Lower leg skin (tissue), 4 donors: ENCODE results near the gene CPAMD8. TPM values are rescaled to one million over a fixed set of nuclear protein-coding genes. Genes with fewer than 3 reads are reported as not detected.

ENCODE experiments used
- DNase-seq, 2 donors: peaks; one replicate each; pipeline ENCODE4 v3.0.0-alpha.2; 2019; ENCODE audit warnings: low spot score in 2 of 2
- H3K4me3 ChIP-seq: fragments of 200-600 bp; sonication (generic); 2 replicates; pipeline ENCODE4 v1.5.1; 2017; ENCODE audit warnings: mild to moderate bottlenecking, low read depth; ENCODE audit not compliant: poor library complexity, severe bottlenecking
- CTCF ChIP-seq, 3 donors: fragments of 450-650 bp; IDR thresholded peaks; one replicate each; pipeline ENCODE4 v1.5.1; 2016; ENCODE audit warnings: antibody characterized with exemption in 3 of 3, mild to moderate bottlenecking in 3 of 3, moderate library complexity in 2 of 3
- POLR2A ChIP-seq, 2 donors: fragments of 450-650 bp; IDR thresholded peaks; one replicate each; pipeline ENCODE4 v1.6.1; 2016 to 2017; ENCODE audit warnings: antibody characterized with exemption in 2 of 2, mild to moderate bottlenecking in 1 of 2, moderate library complexity in 1 of 2
- WGBS, 2 donors: methylation state at CpG; one replicate each; pipeline ENCODE4 v1.1.5; 2018; 5-methylcytosine and 5-hydroxymethylcytosine counted together
- intact Hi-C: fragments of 100-400 bp; cut with DNase I; formaldehyde crosslinking; loops from one replicate; pipeline ENCODE4 v1.15.0; 2023; ENCODE audit warnings: low total_unique reads
- total RNA-seq, 4 donors: library from RNA; depleted of rRNA; stranded (reverse); fragments of >200 nt; gene quantifications; one replicate each; pipeline ENCODE4 v1.1.0, GENCODE V29; 2016

Gene CPAMD8
- total RNA-seq, 4 donors from 2014 or later = 8.1 to 14.0 (median 13.0) TPM

GRCh38 chr19:17060802-17061201, 34.2 kb upstream of the CPAMD8 start:
- TF ChIP-seq POLR2A (IDR thresholded peaks at IDR 0.05) (no peak), CTCF (IDR thresholded peaks at IDR 0.05) (no peak)
- intact Hi-C loops = no loop called here
- H3K4me3 ChIP-seq = no peak overlapping the region
- DNase-seq = no peak
- 88 to 90% methylated on average over 3 of the region's 3 CpGs for WGBS, 2 donors

GRCh38 chr19:17058236-17058635, 31.6 kb upstream of the CPAMD8 start:
- TF ChIP-seq CTCF (IDR thresholded peaks at IDR 0.05) (no peak), POLR2A (IDR thresholded peaks at IDR 0.05) (no peak)
- WGBS, 2 donors = 99% methylated on average over 8 of the region's 8 CpGs
- intact Hi-C loops = no loop called here
- DNase-seq = no peak
- no peak overlapping the region for H3K4me3 ChIP-seq

GRCh38 chr19:17055636-17056035, 29.0 kb upstream of the CPAMD8 start:
- DNase-seq = no peak
- H3K4me3 ChIP-seq = no peak overlapping the region
- 90 to 92% methylated on average over 15 of the region's 15 CpGs for WGBS, 2 donors
- intact Hi-C loops = no loop called here
- no peak for TF ChIP-seq POLR2A (IDR thresholded peaks at IDR 0.05)
- TF ChIP-seq CTCF (IDR thresholded peaks at IDR 0.05) = no peak

- DNase-seq = no peak
- TF ChIP-seq CTCF (IDR thresholded peaks at IDR 0.05) (no peak), POLR2A (IDR thresholded peaks at IDR 0.05) (no peak)
- H3K4me3 ChIP-seq = no peak overlapping the region
- intact Hi-C loops = loop anchor here (5.0 kb wide), 1 partner anchor 282 kb away; no protein-coding TSS in a partner anchor
- whole genome bisulfite sequencing, 2 donors = 91 to 93% methylated on average over 5 of the region's 5 CpGs
Measured at GRCh38 chr19:17054746-17055145, 28.1 kb upstream of the CPAMD8 start.

- no peak for DNase-seq
- H3K4me3 ChIP-seq = no peak overlapping the region
- 61 to 70% methylated on average over 8 of the region's 8 CpGs for WGBS, 2 donors
- TF ChIP-seq POLR2A (IDR thresholded peaks at IDR 0.05) = no peak
- no peak for TF ChIP-seq CTCF (IDR thresholded peaks at IDR 0.05)
- intact Hi-C loops = loop anchor here (5.0 kb wide), 1 partner anchor 280 kb away; no protein-coding TSS in a partner anchor
Measured at GRCh38 chr19:17052439-17052838, 25.8 kb upstream of the CPAMD8 start.

GRCh38 chr19:17049711-17050280, 23.2 kb upstream of the CPAMD8 start:
- TF ChIP-seq POLR2A (IDR thresholded peaks at IDR 0.05) = no peak
- TF ChIP-seq CTCF (IDR thresholded peaks at IDR 0.05) = no peak
- no peak for DNase-seq
- WGBS, 2 donors = 58 to 76% methylated on average over 18 of the region's 18 CpGs
- H3K4me3 ChIP-seq = no peak overlapping the region
- intact Hi-C loops = loop anchor here (5.0 kb wide), 1 partner anchor 277 kb away; no protein-coding TSS in a partner anchor
